Measurements from ENCODE around the gene TCL1A. TPM values are rescaled to one million over a fixed set of nuclear protein-coding genes. Genes with fewer than 3 reads are reported as not detected.
"Not testable (repeated sequence)": the region's sequence is repeated elsewhere in the genome, so short reads cannot be mapped to it uniquely, and the experiment has no call there.

The TCL1A gene
- total RNA-seq = 0.67 TPM

GRCh38 chr14:95713596-95714371 is at the start of gene TCL1A:
TCL1A (minus strand) TSS chr14:95714125; CDS start chr14:95714066, 59 bp downstream.
- DNase-seq (ENCODE audit: low spot score) (no peak), ATAC-seq (no peak)
- intact Hi-C loops (cut with DNase I) = no loop called here

GRCh38 chr14:95763032-95763431 is 49.1 kb upstream of the TCL1A start:
- ATAC-seq; DNase-seq (ENCODE audit: low spot score); intact Hi-C loops (cut with DNase I): not testable (repeated sequence)

DNA sequence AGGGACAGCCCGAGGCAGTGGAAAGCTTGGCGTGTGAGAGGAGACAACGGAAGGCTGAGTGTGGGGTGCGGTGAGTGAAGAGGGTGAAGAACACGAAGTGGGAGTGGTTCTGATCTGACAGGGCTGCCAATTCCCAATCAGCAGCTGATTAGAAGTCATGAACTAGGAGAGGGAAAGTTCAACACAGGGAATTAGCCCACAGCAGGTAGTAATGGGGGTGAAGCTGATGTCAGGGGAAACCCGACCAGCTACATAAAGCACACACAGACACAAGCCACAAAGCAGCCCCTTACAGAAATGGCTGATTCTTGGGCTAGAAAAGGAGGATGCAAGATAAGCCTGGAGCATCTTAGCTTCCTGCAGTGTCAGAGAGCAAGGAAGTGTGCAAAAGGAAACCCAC is 47.5 kb upstream of the TCL1A start:
- no peak for DNase-seq (ENCODE audit: low spot score)
- intact Hi-C loops (cut with DNase I) = no loop called here
- ATAC-seq = no peak

GRCh38 chr14:95760596-95760995 is 46.7 kb upstream of the TCL1A start:
- intact Hi-C loops (cut with DNase I) = no loop called here
- ATAC-seq (no peak), DNase-seq (ENCODE audit: low spot score) (no peak)

DNA sequence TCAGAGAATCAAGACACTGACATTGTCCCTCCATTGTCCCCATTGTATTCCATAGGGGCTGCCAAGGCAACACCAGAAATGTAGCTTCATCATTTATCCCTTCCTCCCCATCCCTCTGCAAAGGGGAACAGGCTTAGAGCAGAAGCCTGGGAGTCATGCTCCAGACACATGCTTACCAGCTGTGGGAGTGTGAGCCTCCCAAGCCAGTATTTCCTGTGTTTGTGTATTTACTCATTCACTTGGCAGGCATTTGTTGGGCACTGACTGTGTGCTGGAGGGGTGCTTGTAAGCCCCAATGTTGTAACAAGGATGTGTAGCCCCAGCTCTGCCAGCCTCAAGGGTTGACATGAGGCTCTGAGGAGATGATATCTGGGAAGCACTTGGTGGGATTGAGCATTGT is 46.0 kb upstream of the TCL1A start:
- ATAC-seq (no peak), DNase-seq (ENCODE audit: low spot score) (no peak)
- intact Hi-C loops (cut with DNase I) = no loop called here

DNA sequence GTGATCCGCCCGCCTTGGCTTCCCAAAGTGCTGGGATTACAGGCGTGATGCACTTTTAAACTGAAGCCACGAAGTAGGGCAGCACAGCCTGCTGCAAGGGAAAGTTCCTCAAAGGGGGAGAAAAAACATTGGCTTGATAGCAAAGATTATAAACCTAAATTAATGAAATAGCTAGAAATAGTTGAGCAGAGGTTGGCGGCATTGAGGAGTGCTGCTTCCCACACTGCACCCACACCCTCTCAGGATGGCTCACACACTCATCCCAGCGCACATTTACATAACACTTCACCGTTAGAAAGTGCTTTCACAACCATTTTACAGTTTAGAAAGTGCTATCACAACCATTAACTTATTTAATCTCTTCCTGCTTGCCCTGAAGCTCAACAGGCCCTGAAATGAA is 44.4 kb upstream of the TCL1A start:
- ATAC-seq (no peak), DNase-seq (ENCODE audit: low spot score) (no peak)
- intact Hi-C loops (cut with DNase I) = no loop called here

GRCh38 chr14:95756751-95757150 is 42.8 kb upstream of the TCL1A start:
- ATAC-seq (no peak), DNase-seq (ENCODE audit: low spot score) (no peak)
- intact Hi-C loops (cut with DNase I) = no loop called here

DNA sequence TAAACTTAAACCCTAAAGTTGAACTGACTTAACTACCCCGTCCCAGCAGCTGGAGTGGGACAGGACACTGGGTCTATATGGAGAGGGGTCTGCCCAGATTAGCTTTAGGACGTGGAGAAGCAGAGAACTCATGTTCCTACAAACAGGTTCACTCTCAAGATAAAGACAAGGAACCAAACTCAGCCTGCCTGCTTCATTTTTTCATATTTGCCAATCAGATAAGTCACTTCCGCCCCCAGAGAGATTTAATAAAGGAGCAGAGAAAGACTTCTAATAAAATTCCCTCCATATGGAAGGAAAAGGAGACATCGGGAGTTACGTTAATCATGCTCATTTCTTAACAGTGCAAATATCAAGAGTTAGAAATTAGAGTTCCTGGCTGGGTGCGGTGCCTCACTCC is 42.2 kb upstream of the TCL1A start:
- ATAC-seq (no peak), DNase-seq (ENCODE audit: low spot score) (no peak)
- intact Hi-C loops (cut with DNase I) = no loop called here

DNA sequence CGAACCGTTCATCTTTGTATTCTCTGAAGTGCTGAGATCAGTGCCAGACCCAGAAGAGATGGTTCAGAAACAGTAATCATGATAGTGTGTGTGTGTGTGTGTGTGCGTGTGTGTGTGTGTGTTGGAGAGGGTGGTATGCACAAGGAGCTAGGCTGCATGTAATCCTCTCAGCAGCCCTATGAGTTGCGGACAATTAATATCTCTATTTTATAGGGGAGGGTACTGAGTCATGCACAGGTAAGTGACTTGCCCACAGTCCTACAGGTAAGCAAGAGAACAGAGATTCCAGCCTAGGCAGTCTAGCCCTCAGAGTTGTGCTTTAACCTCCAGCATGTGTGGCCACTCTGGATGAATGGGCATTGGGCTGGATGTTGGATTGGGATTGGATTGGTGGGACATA is 27.9 kb upstream of the TCL1A start:
- intact Hi-C loops (cut with DNase I) = no loop called here
- ATAC-seq = no peak
- DNase-seq (ENCODE audit: low spot score) = no peak

DNA sequence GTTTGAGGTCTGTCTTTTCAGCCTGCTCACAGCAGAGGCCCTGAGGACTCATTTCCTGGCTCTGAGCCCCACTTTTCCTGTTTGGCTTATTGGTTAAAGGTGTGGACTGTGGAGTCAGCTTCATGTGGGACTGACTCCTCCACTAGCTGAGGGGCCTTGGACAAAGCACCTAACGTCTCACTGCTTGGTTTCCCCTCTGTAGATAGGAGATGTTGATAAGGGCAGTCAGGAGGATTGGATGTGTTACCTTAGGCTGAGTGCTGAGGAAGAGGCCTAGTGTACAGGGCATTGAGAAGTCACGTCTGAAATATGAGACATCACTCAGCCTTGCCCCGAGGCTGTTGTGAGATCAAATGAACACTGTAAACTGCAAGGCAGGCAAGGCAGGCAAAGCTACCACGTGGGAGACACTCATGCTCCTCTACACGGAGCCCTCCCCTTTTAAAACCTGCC is 27.1 kb upstream of the TCL1A start:
- DNase-seq (ENCODE audit: low spot score) (no peak), ATAC-seq (no peak)
- intact Hi-C loops (cut with DNase I) = no loop called here

DNA sequence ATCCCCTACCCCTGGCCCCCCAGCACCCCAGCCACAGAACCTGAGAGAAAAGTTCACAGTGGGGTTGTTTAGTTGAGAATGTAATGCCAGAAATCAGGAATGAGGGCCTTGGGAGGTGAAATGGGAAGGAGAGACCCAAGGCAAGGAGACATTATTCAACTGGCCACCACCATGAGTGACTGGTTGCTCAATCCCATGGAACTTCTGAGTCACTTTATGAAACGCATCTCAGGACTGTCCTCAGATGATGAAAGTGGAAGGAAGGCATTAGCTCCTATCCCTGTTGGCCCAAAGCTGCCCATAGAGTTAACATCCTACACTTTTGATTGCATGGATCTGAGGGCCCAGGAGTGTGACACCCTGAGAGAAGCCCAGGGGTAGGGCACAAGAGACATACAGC is 25.4 kb upstream of the TCL1A start:
- intact Hi-C loops (cut with DNase I) = no loop called here
- ATAC-seq = no peak
- no peak for DNase-seq (ENCODE audit: low spot score)

- ATAC-seq (no peak), DNase-seq (ENCODE audit: low spot score) (no peak)
- intact Hi-C loops (cut with DNase I) = no loop called here
Observed at GRCh38 chr14:95733212-95733611, 19.3 kb upstream of the TCL1A start.

DNA sequence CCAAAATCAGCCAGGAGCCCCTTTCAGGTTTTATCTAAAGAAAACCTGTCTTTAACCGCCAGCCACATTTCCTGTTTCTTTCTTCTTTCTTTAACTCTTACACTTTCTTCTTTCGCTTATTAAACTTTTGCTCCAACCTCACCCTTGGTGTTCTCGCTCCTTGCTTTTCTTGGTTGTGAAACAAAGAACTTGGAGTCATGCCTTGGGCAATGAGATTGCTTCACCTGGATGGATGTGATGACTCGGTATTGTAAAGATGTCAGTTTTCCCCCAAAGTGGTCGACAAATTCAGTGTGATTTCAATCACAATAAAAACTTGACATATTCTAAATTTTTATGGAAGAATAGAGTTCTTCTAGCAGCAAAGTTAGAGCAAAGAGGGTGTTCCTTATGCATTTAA is 16.2 kb upstream of the TCL1A start:
- intact Hi-C loops (cut with DNase I) = no loop called here
- DNase-seq (ENCODE audit: low spot score) (no peak), ATAC-seq (no peak)

DNA sequence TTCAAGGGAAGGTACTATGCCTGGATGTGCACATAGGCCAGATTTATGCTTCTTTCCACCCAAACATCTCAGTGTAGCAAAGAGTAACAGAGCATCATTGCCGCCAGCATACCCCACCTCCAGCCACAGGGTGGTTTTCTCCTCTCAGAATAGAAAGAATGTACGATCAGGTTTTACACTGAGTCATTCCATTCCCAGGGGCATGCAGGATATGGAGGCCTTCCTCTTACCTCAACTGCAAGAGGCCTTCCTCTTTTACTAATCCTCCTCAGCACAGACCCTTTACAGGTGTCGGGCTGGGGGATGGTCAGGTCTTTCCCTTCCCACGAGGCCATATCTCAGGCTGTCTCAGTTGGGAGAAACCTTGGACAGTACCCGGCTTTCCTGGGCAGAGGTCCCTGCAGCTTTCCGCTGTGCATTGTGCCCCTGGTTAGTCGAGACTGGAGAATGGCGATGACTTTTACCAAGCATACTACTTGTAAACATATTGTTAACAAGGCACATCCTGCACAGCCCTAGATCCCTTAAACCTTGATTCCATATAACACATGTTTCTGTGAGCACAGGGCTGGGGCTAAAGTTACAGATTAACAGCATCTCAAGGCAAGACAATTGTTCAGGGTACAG is 15.6 kb upstream of the TCL1A start:
- intact Hi-C loops (cut with DNase I); DNase-seq (ENCODE audit: low spot score); ATAC-seq: not testable (repeated sequence)

GRCh38 chr14:95727056-95727700 is 13.3 kb upstream of the TCL1A start:
- no peak for ATAC-seq
- intact Hi-C loops (cut with DNase I) = no loop called here
- no peak for DNase-seq (ENCODE audit: low spot score)

DNA sequence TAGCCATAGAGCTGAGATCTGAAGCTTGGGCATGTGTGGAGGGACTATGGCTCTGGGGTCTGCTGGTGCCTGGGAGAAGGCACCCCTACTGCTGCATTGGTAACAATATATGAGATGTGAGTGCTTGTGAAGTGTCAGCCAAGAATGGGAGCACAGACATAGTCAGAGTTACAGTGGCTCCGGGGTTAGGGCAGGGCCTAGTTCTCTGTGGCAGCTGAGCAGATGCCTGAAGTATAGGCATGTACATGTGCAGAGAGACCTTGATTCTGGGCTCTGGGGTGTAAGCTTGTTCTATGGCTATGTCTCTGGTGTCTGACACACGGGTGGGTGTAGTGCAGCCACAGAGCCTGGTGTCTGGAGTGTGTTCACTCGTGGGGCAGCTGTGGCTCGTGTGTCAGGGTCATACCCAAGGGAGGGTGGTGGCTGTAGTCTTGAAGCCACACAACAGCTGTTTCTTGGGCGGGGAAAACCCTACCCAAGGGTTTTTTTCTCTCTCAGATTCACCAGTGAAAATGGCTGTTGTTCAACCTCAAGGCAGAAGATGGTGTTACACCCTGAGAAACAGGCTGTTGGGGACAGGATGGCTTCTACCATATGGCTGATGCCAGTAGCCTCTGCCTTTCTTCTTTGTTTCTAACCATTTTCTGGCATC is 11.9 kb upstream of the TCL1A start:
- no peak for DNase-seq (ENCODE audit: low spot score)
- intact Hi-C loops (cut with DNase I) = no loop called here
- no peak for ATAC-seq

- no peak for DNase-seq (ENCODE audit: low spot score)
- intact Hi-C loops (cut with DNase I) = no loop called here
- no peak for ATAC-seq
Observed at GRCh38 chr14:95722525-95723190, 8.7 kb upstream of the TCL1A start.

DNA sequence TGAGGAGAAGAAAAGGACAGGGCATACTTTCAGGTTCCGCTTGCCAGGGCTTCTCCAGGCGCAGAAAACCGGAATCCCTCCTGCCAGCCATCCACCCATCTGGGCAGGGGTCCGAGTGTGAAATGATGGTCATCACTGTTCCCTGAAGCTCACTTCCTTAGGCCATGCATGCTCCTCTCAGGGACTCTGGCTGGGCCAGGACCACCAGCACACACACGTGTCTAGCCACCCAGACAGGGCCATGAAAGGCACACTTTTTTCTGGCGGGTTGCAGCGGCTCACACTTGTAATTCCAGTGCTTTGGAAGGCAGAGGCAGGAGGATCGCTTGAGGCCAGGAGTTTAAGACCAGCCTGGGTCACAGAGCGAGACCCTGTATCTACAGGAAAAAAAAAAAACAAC is 1.5 kb downstream of the TCL1A start:
- no peak for DNase-seq (ENCODE audit: low spot score)
- intact Hi-C loops (cut with DNase I) = no loop called here
- ATAC-seq = no peak

GRCh38 chr14:95711476-95712176 is 2.3 kb downstream of the TCL1A start:
- DNase-seq (ENCODE audit: low spot score) (no peak), ATAC-seq (no peak)
- intact Hi-C loops (cut with DNase I) = no loop called here

Measured in sciatic nerve (tissue), 2 donors.